Measurements from ENCODE around the gene CR2. TPM values are rescaled to one million over a fixed set of nuclear protein-coding genes. Genes with fewer than 3 reads are reported as not detected.
"Not testable (repeated sequence)": the region's sequence is repeated elsewhere in the genome, so short reads cannot be mapped to it uniquely, and the experiment has no call there.

The CR2 gene
- polyA plus RNA-seq, 3 donors from 2014 or later = not detected

DNA sequence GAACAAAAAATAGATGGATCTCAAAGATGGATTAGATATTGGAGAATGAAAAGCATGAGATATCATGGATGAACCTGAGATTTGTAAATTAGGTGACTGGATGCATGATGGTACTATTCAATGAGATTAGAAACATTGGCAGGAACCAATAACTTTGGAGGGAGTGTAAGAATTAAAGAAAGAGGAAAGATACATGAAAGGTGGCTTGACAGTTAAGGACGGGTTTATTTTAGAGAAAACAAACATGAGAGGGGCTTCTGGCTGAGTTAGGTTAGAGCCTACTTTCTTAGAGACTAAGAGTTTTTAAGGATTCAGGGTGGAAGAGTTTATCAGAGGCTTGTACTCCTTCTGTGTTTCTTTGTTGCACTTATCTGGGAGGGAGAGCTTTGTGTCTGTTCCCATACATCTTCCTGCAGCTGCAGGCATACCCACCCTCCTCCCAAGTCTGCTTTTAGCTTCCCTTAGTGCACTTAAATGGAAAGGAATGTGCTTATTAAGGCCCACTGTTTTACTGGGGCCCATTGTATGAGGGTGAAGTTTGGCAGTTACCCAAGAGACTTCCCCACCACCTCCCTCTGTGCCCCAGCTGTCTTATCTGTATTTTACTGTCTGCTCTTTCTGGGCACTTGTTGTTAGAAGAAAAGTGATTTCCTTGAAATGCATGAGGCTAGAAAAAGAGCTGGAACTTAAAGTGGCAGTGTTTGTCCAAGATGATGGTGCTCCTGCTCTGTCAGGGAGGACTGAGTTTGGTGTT, 26.1 kb upstream of the CR2 start:
- no peaks in the 10 kb centered on the region for H3K4me1 Mint-ChIP-seq
- no peak overlapping the region for H3K27ac Mint-ChIP-seq
- DNase-seq = no peak
- peaks cover 0 to 12% (median 8%) of the 10 kb centered on the region in 3 donors for H3K27me3 Mint-ChIP-seq (ENCODE audit: low read depth in 3 of 3)
- no peaks in the 10 kb centered on the region for H3K36me3 Mint-ChIP-seq
- no peaks in the 10 kb centered on the region for H3K9me3 Mint-ChIP-seq
- H3K4me3 Mint-ChIP-seq = no peak overlapping the region

DNA sequence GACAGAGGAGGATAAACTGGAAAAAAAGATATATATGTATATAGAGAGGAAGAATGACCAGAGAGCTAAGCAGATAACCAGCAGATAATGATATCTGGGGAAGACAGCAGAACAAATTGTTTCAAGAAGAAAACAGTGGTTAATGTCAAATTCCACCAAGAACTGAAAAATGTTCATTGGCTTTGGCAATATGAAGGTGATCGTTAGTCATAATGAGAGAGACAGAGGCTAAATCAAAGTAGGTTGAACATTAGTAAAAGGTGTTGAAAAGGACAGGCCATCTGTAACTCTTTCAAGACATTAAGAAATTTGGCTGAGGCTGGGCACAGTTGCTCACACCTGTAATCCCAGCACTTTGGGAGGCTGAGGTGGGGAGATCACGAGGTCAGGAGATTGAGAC, 25.3 kb upstream of the CR2 start:
- no peak for DNase-seq
- Mint-ChIP-seq H3K9me3 (no peaks in the 10 kb centered on the region), H3K27me3 (ENCODE audit: low read depth in 3 of 3) (peaks cover 0 to 12% (median 8%) of the 10 kb centered on the region in 3 donors), H3K27ac (no peak overlapping the region), H3K4me3 (no peak overlapping the region), H3K4me1 (no peaks in the 10 kb centered on the region), H3K36me3 (no peaks in the 10 kb centered on the region)

DNA sequence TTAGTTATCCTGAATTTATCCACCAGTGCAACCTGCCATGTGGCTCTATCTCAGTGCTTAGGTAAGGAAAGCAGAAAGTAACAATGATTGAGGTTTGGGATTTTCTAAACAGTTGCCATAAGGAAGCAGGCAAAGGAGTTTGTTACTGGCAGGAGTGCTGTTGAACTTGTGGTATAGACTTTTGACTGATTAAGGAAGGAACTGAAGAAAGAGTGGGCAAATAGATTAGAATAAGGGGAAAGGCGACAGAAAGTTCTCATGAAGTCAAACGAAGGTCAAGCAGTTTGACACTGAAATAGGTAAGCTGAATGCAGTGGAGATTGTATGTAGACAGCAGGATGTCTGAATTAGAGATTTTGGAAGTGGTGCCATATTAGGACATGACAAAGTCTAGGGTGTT, 24.2 kb upstream of the CR2 start:
- H3K27ac Mint-ChIP-seq = no peak overlapping the region
- no peak for DNase-seq
- no peaks in the 10 kb centered on the region for H3K36me3 Mint-ChIP-seq
- H3K4me1 Mint-ChIP-seq = no peaks in the 10 kb centered on the region
- no peaks in the 10 kb centered on the region for H3K9me3 Mint-ChIP-seq
- no peak overlapping the region for H3K4me3 Mint-ChIP-seq
- H3K27me3 Mint-ChIP-seq (ENCODE audit: low read depth in 3 of 3) = peaks cover 0 to 12% (median 10%) of the 10 kb centered on the region in 3 donors

DNA sequence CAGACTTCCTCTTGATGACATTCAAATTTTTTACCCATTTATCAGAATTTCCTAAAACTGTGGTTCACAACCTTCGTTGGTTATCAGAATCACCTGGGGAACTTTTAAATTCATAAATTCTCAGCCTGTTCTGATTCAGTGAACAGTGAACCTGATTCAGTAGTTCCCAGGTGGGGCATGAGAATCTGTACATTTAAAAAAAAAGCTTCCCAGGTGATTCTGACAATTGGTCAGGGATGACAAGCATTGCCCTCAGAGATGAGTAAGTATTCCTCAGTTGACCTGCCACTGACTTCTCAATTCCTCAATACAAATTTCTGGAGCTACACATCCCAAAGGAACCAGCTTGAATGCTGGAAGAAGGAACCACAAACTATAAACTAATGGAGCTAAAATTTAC, 23.5 kb upstream of the CR2 start:
- DNase-seq = no peak
- H3K36me3 Mint-ChIP-seq = no peaks in the 10 kb centered on the region
- H3K27ac Mint-ChIP-seq = no peak overlapping the region
- no peaks in the 10 kb centered on the region for H3K4me1 Mint-ChIP-seq
- H3K27me3 Mint-ChIP-seq (ENCODE audit: low read depth in 3 of 3) = peaks cover 0 to 12% (median 10%) of the 10 kb centered on the region in 3 donors
- no peaks in the 10 kb centered on the region for H3K9me3 Mint-ChIP-seq
- no peak overlapping the region for H3K4me3 Mint-ChIP-seq

DNA sequence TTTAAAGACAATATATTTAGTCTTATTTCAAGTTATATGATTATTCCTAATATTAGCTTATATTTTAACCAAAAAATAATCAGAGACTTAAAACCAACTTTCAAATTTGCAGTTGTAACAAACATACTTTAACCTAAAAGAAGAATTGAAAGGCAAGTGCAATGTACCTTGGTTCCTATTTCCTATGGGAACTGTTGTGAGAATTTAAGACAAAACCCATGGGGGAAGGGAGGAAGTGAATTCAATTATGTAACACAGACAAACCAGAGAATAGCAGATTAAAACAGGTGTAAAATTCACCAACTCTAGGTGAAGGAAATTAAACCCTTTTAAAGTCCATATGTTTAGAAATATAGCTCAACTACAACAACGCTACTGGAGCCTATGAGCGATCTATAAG, 22.6 kb upstream of the CR2 start:
- Mint-ChIP-seq H3K27me3 (ENCODE audit: low read depth in 3 of 3) (peaks cover 2 to 15% (median 10%) of the 10 kb centered on the region in 3 donors), H3K9me3 (no peaks in the 10 kb centered on the region), H3K36me3 (no peaks in the 10 kb centered on the region), H3K4me3 (no peak overlapping the region), H3K4me1 (no peaks in the 10 kb centered on the region), H3K27ac (no peak overlapping the region)
- no peak for DNase-seq

DNA sequence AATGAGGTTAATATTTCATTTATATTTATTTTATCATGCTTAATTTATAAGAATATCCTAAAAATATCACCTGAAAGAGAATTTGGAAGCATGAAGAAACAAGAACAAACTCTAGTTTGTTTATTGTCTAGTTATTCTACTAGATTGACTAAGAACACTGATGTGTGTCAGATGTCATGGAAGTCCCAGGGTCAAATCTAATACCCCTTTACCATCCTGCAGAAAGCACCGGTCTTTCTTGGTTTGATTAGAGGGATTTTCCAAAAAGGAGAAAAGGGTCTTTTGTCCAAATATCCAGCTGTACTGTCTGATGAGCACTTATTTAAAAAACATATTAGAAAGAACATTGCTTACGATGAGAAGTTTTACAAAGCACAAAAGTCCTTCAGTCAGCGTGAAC, 20.7 kb upstream of the CR2 start:
- H3K9me3 Mint-ChIP-seq = no peaks in the 10 kb centered on the region
- no peak overlapping the region for H3K4me3 Mint-ChIP-seq
- DNase-seq = no peak
- H3K27me3 Mint-ChIP-seq (ENCODE audit: low read depth in 3 of 3) = peaks cover 2 to 13% (median 6%) of the 10 kb centered on the region in 3 donors
- H3K27ac Mint-ChIP-seq = no peak overlapping the region
- H3K4me1 Mint-ChIP-seq = no peaks in the 10 kb centered on the region
- no peaks in the 10 kb centered on the region for H3K36me3 Mint-ChIP-seq

DNA sequence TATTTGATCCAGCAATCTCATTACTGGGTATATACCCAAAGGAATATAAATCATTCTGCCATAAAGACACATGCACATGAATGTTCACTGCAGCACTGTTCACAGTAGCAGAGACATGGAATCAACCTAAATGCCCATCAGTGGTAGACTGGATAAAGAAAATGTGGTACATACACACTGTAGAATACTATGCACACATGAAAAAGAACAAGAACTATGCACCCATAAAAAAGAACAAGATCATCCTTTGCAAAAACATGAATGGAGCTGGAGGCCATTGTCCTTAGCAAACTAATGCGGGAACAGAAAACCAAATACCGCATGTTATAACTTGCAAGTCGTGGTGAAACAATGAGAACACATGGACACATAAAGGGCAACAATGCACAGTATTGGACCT, 17.4 kb upstream of the CR2 start:
- not testable (repeated sequence) for DNase-seq; H3K27ac Mint-ChIP-seq; H3K4me1 Mint-ChIP-seq; H3K4me3 Mint-ChIP-seq; H3K9me3 Mint-ChIP-seq; H3K27me3 Mint-ChIP-seq (ENCODE audit: low read depth in 3 of 3); H3K36me3 Mint-ChIP-seq

DNA sequence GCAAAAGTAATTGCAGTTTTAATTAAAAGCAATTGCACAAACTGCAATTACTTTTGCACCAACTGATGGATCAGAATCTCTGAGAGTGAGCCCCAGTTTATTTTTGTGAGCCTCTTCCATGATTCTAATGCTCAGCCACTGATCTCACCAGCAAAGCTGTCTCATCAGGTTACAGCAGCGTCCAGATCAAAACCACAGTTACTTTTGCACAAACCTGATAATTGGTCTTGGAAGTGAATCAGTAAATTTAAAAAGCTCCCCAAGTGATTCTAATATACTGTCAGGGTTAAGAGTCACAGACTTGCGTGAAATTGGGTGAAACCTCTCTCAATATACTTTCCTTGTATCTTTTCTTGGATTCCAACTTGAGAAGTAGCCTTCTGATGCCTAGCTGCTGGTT, 13.5 kb upstream of the CR2 start:
- Mint-ChIP-seq H3K4me1 (no peaks in the 10 kb centered on the region), H3K9me3 (no peaks in the 10 kb centered on the region), H3K36me3 (no peaks in the 10 kb centered on the region), H3K27me3 (ENCODE audit: low read depth in 3 of 3) (peaks cover 0 to 9% (median 2%) of the 10 kb centered on the region in 3 donors), H3K27ac (no peak overlapping the region), H3K4me3 (no peak overlapping the region)
- no peak for DNase-seq

DNA sequence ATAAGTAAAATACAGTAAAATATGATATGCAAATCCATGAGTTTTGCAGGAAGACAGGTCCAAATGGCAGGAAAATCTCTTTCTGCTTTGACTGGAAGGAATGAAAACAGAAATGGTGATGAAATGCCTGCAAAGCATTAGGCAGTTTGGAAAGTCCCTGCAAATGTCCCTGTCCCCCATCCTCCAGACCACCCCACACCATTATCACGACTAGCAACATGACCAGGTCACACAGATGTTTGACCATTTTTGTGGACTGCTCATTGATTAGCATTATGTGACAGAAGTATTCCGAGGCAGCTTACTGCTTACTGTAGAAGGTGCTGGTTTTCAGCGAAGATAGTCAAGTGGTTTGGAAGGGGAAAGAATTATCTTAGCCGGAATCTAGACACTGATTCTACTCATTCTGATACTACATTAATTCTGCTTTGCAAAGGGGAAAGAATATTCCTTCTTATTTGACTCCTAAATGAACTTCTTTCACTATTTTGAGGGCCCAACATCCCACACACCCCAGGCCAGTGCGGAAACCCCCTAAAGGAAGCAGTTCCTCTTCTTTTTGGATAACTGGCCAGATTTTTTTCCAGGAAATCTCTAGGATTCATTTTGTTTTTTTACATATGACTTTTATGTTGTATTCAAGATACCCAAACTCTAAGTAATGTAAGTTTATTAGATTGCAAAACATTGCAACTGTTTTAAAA, 9.5 kb upstream of the CR2 start:
- Mint-ChIP-seq H3K36me3 (no peaks in the 10 kb centered on the region), H3K27ac (no peak overlapping the region), H3K9me3 (no peaks in the 10 kb centered on the region), H3K4me3 (no peak overlapping the region), H3K27me3 (ENCODE audit: low read depth in 3 of 3) (peaks cover 0 to 4% (median 0%) of the 10 kb centered on the region in 3 donors), H3K4me1 (no peaks in the 10 kb centered on the region)
- no peak for DNase-seq

DNA sequence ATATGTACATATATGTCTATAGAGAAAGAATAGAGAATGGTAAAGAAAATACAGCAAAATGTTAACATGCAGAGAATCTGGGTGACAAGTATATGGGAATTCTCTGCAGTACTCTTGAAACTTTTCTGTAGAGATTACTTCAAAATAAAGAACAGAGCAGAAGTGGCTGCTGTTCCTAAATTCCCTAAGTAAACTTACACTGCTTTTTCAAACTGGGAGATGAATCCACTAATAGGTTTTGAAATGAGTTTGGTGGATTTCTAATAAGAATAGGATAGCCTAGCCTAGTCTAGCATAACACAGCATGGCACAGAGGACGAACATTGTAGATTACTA, 450 bp upstream of the CR2 start:
- Mint-ChIP-seq H3K4me3 (peak overlapping the region; percentile 40 to 67 (median 56)), H3K9me3 (no peaks in the 10 kb centered on the region), H3K27ac (no peak overlapping the region), H3K27me3 (ENCODE audit: low read depth in 3 of 3) (peaks cover 9 to 14% (median 14%) of the 10 kb centered on the region in 3 donors), H3K4me1 (peaks cover 7 to 13% of the 10 kb centered on the region in 2 donors), H3K36me3 (no peaks in the 10 kb centered on the region)
- DNase-seq = no peak

DNA sequence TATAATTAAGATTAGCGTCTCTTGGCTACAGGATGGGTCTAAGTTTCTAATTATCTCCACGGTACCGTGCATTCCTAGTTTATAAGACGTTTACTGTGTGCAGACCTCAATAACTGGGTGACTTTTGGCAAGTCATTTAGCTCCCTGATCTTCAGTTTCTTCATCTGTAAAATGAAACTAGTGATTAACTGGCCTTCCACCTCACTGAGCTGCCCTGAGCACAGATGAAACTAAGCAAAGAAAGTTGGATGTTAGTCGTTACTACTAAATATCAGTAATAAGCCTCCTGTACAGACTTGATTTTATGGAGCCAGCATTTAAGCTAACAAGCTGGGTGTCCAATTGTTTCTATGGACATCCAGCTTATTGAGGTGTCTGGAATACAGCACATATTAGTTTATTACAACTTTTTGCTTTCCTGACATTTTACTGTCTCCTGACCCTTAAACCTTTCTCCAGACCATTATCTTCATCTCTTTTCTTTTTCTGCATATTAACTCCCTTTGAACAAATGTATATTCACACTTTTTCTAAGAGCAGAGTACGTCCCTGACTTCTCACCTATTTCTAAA, 1.1 kb downstream of the CR2 start:
- DNase-seq = no peak
- no peaks in the 10 kb centered on the region for H3K9me3 Mint-ChIP-seq
- peaks cover 7 to 13% of the 10 kb centered on the region in 2 donors for H3K4me1 Mint-ChIP-seq
- H3K27me3 Mint-ChIP-seq (ENCODE audit: low read depth in 3 of 3) = peaks cover 9 to 14% (median 9%) of the 10 kb centered on the region in 3 donors
- no peaks in the 10 kb centered on the region for H3K36me3 Mint-ChIP-seq
- no peak overlapping the region for H3K27ac Mint-ChIP-seq
- peak overlapping the region; percentile 9 to 59 (median 30) for H3K4me3 Mint-ChIP-seq

DNA sequence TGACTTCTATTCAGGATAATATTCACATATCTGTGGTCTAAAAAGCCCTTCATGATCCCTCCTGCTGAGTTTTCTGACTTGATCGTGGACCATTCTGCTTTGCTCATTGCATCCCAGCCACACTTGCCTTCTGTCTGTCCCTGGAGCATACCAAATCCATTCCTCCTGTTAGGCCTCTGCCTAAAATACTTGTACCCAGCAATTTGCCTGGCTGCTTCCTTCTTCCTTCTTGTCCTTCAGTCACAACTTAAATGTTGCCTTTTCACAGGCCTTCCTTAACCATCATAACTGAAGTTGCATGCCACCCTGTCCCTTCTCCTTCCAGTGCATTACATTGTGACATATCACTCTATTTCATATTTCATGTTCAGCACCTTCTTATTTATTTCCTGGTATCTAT, 4.3 kb downstream of the CR2 start:
- H3K27ac Mint-ChIP-seq = no peak overlapping the region
- no peaks in the 10 kb centered on the region for H3K36me3 Mint-ChIP-seq
- peaks cover 7 to 13% of the 10 kb centered on the region in 2 donors for H3K4me1 Mint-ChIP-seq
- H3K9me3 Mint-ChIP-seq = no peaks in the 10 kb centered on the region
- H3K4me3 Mint-ChIP-seq = no peak overlapping the region
- H3K27me3 Mint-ChIP-seq (ENCODE audit: low read depth in 3 of 3) = peaks cover 6 to 9% (median 6%) of the 10 kb centered on the region in 3 donors
- no peak for DNase-seq

DNA sequence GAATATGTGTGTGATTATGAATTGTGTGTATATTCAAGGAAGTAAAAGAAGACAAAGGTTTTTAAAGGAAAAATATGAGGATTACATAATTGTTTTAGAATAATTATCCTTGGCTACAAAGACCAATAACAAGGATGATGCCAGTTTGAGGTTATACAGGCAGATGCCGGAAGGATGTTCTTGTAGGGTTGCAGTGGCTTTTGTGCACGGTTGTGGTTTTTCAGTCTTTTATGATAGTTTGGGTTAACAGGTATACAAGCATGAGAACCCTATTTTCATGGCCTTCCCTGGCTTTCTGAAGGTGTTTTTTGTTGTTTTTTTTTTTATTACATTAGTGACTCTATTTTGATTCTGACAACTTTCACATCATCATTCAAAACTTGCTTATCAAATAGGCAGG, 4.9 kb downstream of the CR2 start:
- Mint-ChIP-seq H3K27me3 (ENCODE audit: low read depth in 3 of 3) (peaks cover 6 to 11% (median 6%) of the 10 kb centered on the region in 3 donors), H3K4me1 (peaks cover 3 to 8% of the 10 kb centered on the region in 2 donors), H3K36me3 (no peaks in the 10 kb centered on the region), H3K27ac (no peak overlapping the region), H3K4me3 (no peak overlapping the region), H3K9me3 (no peaks in the 10 kb centered on the region)
- peak in 1 of 3 donors; percentile 11 for DNase-seq

DNA sequence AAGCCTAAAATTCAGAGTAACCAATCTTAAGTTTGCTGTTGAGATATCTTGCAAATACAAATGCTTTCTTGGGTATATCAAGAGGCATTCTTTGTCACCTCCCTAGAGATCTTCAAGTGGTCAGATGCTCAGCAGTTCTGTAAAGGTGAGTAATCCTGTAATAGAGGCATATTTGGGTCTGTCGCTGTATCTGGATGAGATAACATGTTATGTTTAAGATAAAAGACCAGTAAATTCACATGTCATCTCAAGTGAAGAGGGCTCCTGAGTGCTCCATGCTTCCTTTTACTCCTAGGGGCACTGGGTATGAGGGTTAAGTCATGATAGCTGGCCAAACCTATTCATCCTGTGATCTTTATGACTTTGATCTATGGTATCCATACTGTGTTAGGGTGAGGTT, 7.5 kb downstream of the CR2 start:
- H3K9me3 Mint-ChIP-seq = no peaks in the 10 kb centered on the region
- DNase-seq = no peak
- H3K4me1 Mint-ChIP-seq = no peaks in the 10 kb centered on the region
- no peak overlapping the region for H3K27ac Mint-ChIP-seq
- no peaks in the 10 kb centered on the region for H3K36me3 Mint-ChIP-seq
- no peak overlapping the region for H3K4me3 Mint-ChIP-seq
- H3K27me3 Mint-ChIP-seq (ENCODE audit: low read depth in 3 of 3) = peaks cover 0 to 7% (median 6%) of the 10 kb centered on the region in 3 donors

Measured in immature natural killer cell (primary cell).